H9 (cell line): ENCODE measurements around the gene GPC6. TPM values are rescaled to one million over a fixed set of nuclear protein-coding genes. Genes with fewer than 3 reads are reported as not detected.

Experiments
- DNase-seq: peaks from one replicate; pipeline ENCODE4 v3.0.0-alpha.2; 2017
- H2AFZ ChIP-seq: one replicate; pipeline ENCODE4 v1.6.1; 2013; ENCODE audit warnings: mild to moderate bottlenecking, low read length, control low read depth, moderate library complexity
- H2AK5ac ChIP-seq: 2 replicates; pipeline ENCODE4 v1.6.1; 2013; ENCODE audit warnings: low read length, control low read depth, mixed read lengths; ENCODE audit not compliant: insufficient read length
- H2BK120ac ChIP-seq: one replicate; pipeline ENCODE4 v1.6.1; 2013; ENCODE audit warnings: low read depth, mild to moderate bottlenecking, low read length, control low read depth, inconsistent platforms; ENCODE audit not compliant: poor library complexity, severe bottlenecking
- H2BK12ac ChIP-seq: 2 replicates; pipeline ENCODE4 v1.6.1; 2013; ENCODE audit warnings: low read length, control low read depth, mixed read lengths, low read depth; ENCODE audit not compliant: insufficient read length
- H2BK15ac ChIP-seq: 2 replicates; pipeline ENCODE4 v1.6.1; 2013; ENCODE audit warnings: low read depth, low read length, control low read depth
- H2BK20ac ChIP-seq: one replicate; pipeline ENCODE4 v1.6.1; 2013; ENCODE audit warnings: low read depth, mild to moderate bottlenecking, low read length, control low read depth, inconsistent platforms; ENCODE audit not compliant: poor library complexity, severe bottlenecking
- H2BK5ac ChIP-seq: 2 replicates; pipeline ENCODE4 v1.6.1; 2013; ENCODE audit warnings: low read length, control low read depth, mixed read lengths; ENCODE audit not compliant: insufficient read length
- H3K14ac ChIP-seq: 2 replicates; pipeline ENCODE4 v1.6.1; 2013; ENCODE audit warnings: low read length, control low read depth; ENCODE audit not compliant: insufficient read depth
- H3K18ac ChIP-seq: 2 replicates; pipeline ENCODE4 v1.6.1; 2013; ENCODE audit warnings: low read depth, mild to moderate bottlenecking, mixed read lengths, low read length, control low read depth; ENCODE audit not compliant: insufficient read length
- H3K23ac ChIP-seq: 2 replicates; pipeline ENCODE4 v1.6.1; 2013; ENCODE audit warnings: low read length, control low read depth, mixed read lengths, low read depth; ENCODE audit not compliant: insufficient read length
- H3K23me2 ChIP-seq: 2 replicates; pipeline ENCODE4 v1.6.1; 2013; ENCODE audit warnings: low read depth, mild to moderate bottlenecking, mixed read lengths, low read length, control low read depth; ENCODE audit not compliant: insufficient read length, poor library complexity, severe bottlenecking
- H3K27ac ChIP-seq: 2 replicates; pipeline ENCODE4 v1.5.1; 2013; ENCODE audit warnings: low read length, control low read depth, mixed read lengths, low read depth; ENCODE audit not compliant: insufficient read length
- H3K27me3 ChIP-seq: 2 replicates; pipeline ENCODE4 v1.6.1; 2013; ENCODE audit warnings: low read length, control low read depth, inconsistent platforms; ENCODE audit not compliant: insufficient read depth
- H3K4ac ChIP-seq: 2 replicates; pipeline ENCODE4 v1.6.1; 2013; ENCODE audit warnings: low read depth, mild to moderate bottlenecking, control low read depth, inconsistent platforms, low read length, moderate library complexity
- H3K4me1 ChIP-seq: 2 replicates; pipeline ENCODE4 v1.6.1; 2013; ENCODE audit warnings: low read length, control low read depth, inconsistent platforms; ENCODE audit not compliant: insufficient read depth
- H3K4me2 ChIP-seq: 2 replicates; pipeline ENCODE4 v1.6.1; 2013; ENCODE audit warnings: low read length, control low read depth, mixed read lengths; ENCODE audit not compliant: insufficient read length, insufficient read depth
- H3K56ac ChIP-seq: 2 replicates; pipeline ENCODE4 v1.6.1; 2013; ENCODE audit warnings: low read depth, mild to moderate bottlenecking, mixed read lengths, low read length, control low read depth; ENCODE audit not compliant: insufficient read length
- H3K79me1 ChIP-seq: 2 replicates; pipeline ENCODE4 v1.6.1; 2013; ENCODE audit warnings: low read depth, mild to moderate bottlenecking, moderate library complexity, low read length, control low read depth, inconsistent platforms; ENCODE audit not compliant: insufficient read depth, poor library complexity, severe bottlenecking
- H3K79me2 ChIP-seq: 2 replicates; pipeline ENCODE4 v1.6.1; 2013; ENCODE audit warnings: low read length, control low read depth, inconsistent platforms; ENCODE audit not compliant: insufficient read depth
- H3K9ac ChIP-seq: 2 replicates; pipeline ENCODE4 v1.6.1; 2013; ENCODE audit warnings: low read length, control low read depth, mixed read lengths; ENCODE audit not compliant: insufficient read length; ENCODE audit errors: extremely low read depth
- H3K9me3 ChIP-seq: one replicate; pipeline ENCODE4 v1.6.1; 2013; ENCODE audit warnings: low read depth, low read length, inconsistent platforms; ENCODE audit not compliant: control insufficient read depth
- H3T11ph ChIP-seq: one replicate; pipeline ENCODE4 v1.6.1; 2013; ENCODE audit warnings: mild to moderate bottlenecking, low read length, control low read depth, inconsistent platforms
- H4K20me1 ChIP-seq: one replicate; pipeline ENCODE4 v1.6.1; 2013; ENCODE audit not compliant: control insufficient read depth, insufficient read length, insufficient read depth
- H4K5ac ChIP-seq: 2 replicates; pipeline ENCODE4 v1.6.1; 2013; ENCODE audit warnings: low read depth, mild to moderate bottlenecking, mixed read lengths, low read length, control low read depth; ENCODE audit not compliant: insufficient read length
- H4K8ac ChIP-seq: replicated peaks from 2 replicates; pipeline ENCODE4 v1.6.1; 2013; ENCODE audit warnings: low read length, control low read depth, mixed read lengths, low read depth; ENCODE audit not compliant: insufficient read length
- H4K91ac ChIP-seq: 2 replicates; pipeline ENCODE4 v1.6.1; 2013; ENCODE audit warnings: low read depth, mild to moderate bottlenecking, moderate library complexity, mixed read lengths, low read length, control low read depth; ENCODE audit not compliant: insufficient read length
- H3K27ac Mint-ChIP-seq, 3 experiments: 2 replicates in 2 of 3; 3 replicates in 1 of 3; pipeline ENCODE4 v1.8.0; 2020 to 2021; ENCODE audit warnings: mixed read lengths in 3 of 3, mild to moderate bottlenecking in 1 of 3, moderate library complexity in 1 of 3
- H3K27me3 Mint-ChIP-seq: 2 replicates; pipeline ENCODE4 v1.8.0; 2021; ENCODE audit warnings: low read depth, mild to moderate bottlenecking, moderate library complexity, mixed read lengths
- H3K36me3 Mint-ChIP-seq, 3 experiments: 2 replicates in 2 of 3; 3 replicates in 1 of 3; pipeline ENCODE4 v1.8.0; 2020 to 2021; ENCODE audit warnings: low read depth in 3 of 3, mixed read lengths in 3 of 3; ENCODE audit not compliant: insufficient read depth in 1 of 3
- H3K4me1 Mint-ChIP-seq, 2 experiments: 2 replicates each; pipeline ENCODE4 v1.8.0; 2020; ENCODE audit warnings: mixed read lengths in 2 of 2
- H3K4me3 Mint-ChIP-seq, 2 experiments: 2 replicates in 1 of 2; 3 replicates in 1 of 2; pipeline ENCODE4 v1.8.0; 2020 to 2021; ENCODE audit warnings: mild to moderate bottlenecking in 2 of 2, mixed read lengths in 2 of 2, moderate library complexity in 1 of 2
- H3K9me3 Mint-ChIP-seq, 2 experiments: 2 replicates in 1 of 2; 3 replicates in 1 of 2; pipeline ENCODE4 v1.8.0; 2020; ENCODE audit warnings: mild to moderate bottlenecking in 2 of 2, mixed read lengths in 2 of 2, moderate library complexity in 1 of 2
- CTCF ChIP-seq: fragments of 200-600 bp; sonication (generic); conservative IDR thresholded peaks from 3 replicates; pipeline ENCODE4 v1.8.0; 2021; ENCODE audit warnings: antibody characterized with exemption, mild to moderate bottlenecking
- WGBS: extraction: QIAGEN DNeasy Blood & Tissue Kit; methylation state at CpG from one replicate; pipeline ENCODE4 v1.1.7; 2013; ENCODE audit warnings: missing lambda C conversion rate, low lambda C conversion rate, mixed read lengths; ENCODE audit not compliant: insufficient read length; ENCODE audit errors: extremely low coverage; 5-methylcytosine and 5-hydroxymethylcytosine counted together
- total RNA-seq: library from RNA; stranded (reverse); gene quantifications from 2 replicates; pipeline ENCODE4 v1.2.1, GENCODE V29; 2021

The GPC6 gene
- total RNA-seq, 1 experiment from 2014 or later = 15.6 TPM

GRCh38 chr13:93220073-93220472 lies 6.5 kb upstream of the GPC6 start:
- Histone ChIP-seq H3K18ac (no peak overlapping the region), H3K9ac (no peak overlapping the region), H3K79me2 (no peaks in the 10 kb centered on the region), H4K5ac (no peak overlapping the region), H3K4ac (no peak overlapping the region), H3K27me3 (no peaks in the 10 kb centered on the region), H2BK15ac (no peak overlapping the region), H3K23ac (no peak overlapping the region), H2BK120ac (no peak overlapping the region), H4K91ac (no peak overlapping the region), H3K56ac (no peak overlapping the region), H2AFZ (no peak overlapping the region), H3K4me2 (no peak overlapping the region), H2BK20ac (no peak overlapping the region), H2BK12ac (no peak overlapping the region), H2BK5ac (no peak overlapping the region), H3K23me2 (no peaks in the 10 kb centered on the region), H4K8ac (no peak overlapping the region), H3K9me3 (no peaks in the 10 kb centered on the region), H2AK5ac (no peak overlapping the region), H3K79me1 (no peaks in the 10 kb centered on the region), H3K27ac (no peak overlapping the region), H3K4me1 (peaks cover 12% of the 10 kb centered on the region; the same call in 1 of the 2 replicates), H3T11ph (no peak overlapping the region), H4K20me1 (no peaks in the 10 kb centered on the region), H3K14ac (no peak overlapping the region)
- Mint-ChIP-seq H3K4me1 (peaks cover 62 to 65% of the 10 kb centered on the region in 2 experiments), H3K4me3 (no peak overlapping the region), H3K36me3 (peaks cover 0 to 6% (median 0%) of the 10 kb centered on the region in 3 experiments; a peak in 3 of 7 replicates), H3K27ac (peak overlapping the region in 1 of 3 experiments; percentile 21; a peak in 1 of 7 replicates), H3K9me3 (no peaks in the 10 kb centered on the region), H3K27me3 (no peaks in the 10 kb centered on the region; the same call in 1 of the 2 replicates)
- TF ChIP-seq CTCF = no peak
- DNase-seq = no peak
- WGBS = no CpG with 5 or more reads among the region's 3 CpGs
